Measurements from ENCODE around the gene LHX3.

LHX3 gene

GRCh38 chr9:136169495-136169894 lies 35.4 kb downstream of the LHX3 start:
- no peak for TF ChIP-seq JUND (IDR thresholded peaks at IDR 0.05; ENCODE audit: low read depth)
- in situ Hi-C loops (cut with HindIII; ENCODE audit: low pct_unique_long_range_greater_than_20kb, low sequenced_read_pairs): no loop called here
- no peak for DNase-seq (ENCODE audit: low read depth in 1 of 2, low spot score in 1 of 2)

- TF ChIP-seq JUND (IDR thresholded peaks at IDR 0.05; ENCODE audit: low read depth): no peak
- no peak for DNase-seq (ENCODE audit: low read depth in 1 of 2, low spot score in 1 of 2)
- in situ Hi-C loops (cut with HindIII; ENCODE audit: low pct_unique_long_range_greater_than_20kb, low sequenced_read_pairs): no loop called here
These were observed 41.6 kb downstream of the LHX3 start for GRCh38 chr9:136163248-136163850.

GRCh38 chr9:136160995-136161610 lies 43.8 kb downstream of the LHX3 start:
- DNase-seq (ENCODE audit: low read depth in 1 of 2, low spot score in 1 of 2): no peak
- in situ Hi-C loops (cut with HindIII; ENCODE audit: low pct_unique_long_range_greater_than_20kb, low sequenced_read_pairs): no loop called here
- no peak for TF ChIP-seq JUND (IDR thresholded peaks at IDR 0.05; ENCODE audit: low read depth)

- no peak for TF ChIP-seq JUND (IDR thresholded peaks at IDR 0.05; ENCODE audit: low read depth)
- no peak for DNase-seq (ENCODE audit: low read depth in 1 of 2, low spot score in 1 of 2)
- in situ Hi-C loops (cut with HindIII; ENCODE audit: low pct_unique_long_range_greater_than_20kb, low sequenced_read_pairs): no loop called here
These were observed 44.5 kb downstream of the LHX3 start for GRCh38 chr9:136160381-136160841.

GRCh38 chr9:136159851-136160250 lies 45.1 kb downstream of the LHX3 start:
- TF ChIP-seq JUND (IDR thresholded peaks at IDR 0.05; ENCODE audit: low read depth): no peak
- in situ Hi-C loops (cut with HindIII; ENCODE audit: low pct_unique_long_range_greater_than_20kb, low sequenced_read_pairs): no loop called here
- DNase-seq (ENCODE audit: low read depth in 1 of 2, low spot score in 1 of 2): no peak

GRCh38 chr9:136157477-136158265 lies 47.3 kb downstream of the LHX3 start:
- DNase-seq (ENCODE audit: low read depth in 1 of 2, low spot score in 1 of 2): no peak
- in situ Hi-C loops (cut with HindIII; ENCODE audit: low pct_unique_long_range_greater_than_20kb, low sequenced_read_pairs): no loop called here
- TF ChIP-seq JUND (IDR thresholded peaks at IDR 0.05; ENCODE audit: low read depth): no peak

GRCh38 chr9:136156209-136157120 lies 48.5 kb downstream of the LHX3 start:
- no peak for TF ChIP-seq JUND (IDR thresholded peaks at IDR 0.05; ENCODE audit: low read depth)
- no peak for DNase-seq (ENCODE audit: low read depth in 1 of 2, low spot score in 1 of 2)
- in situ Hi-C loops (cut with HindIII; ENCODE audit: low pct_unique_long_range_greater_than_20kb, low sequenced_read_pairs): no loop called here

- no peak for TF ChIP-seq JUND (IDR thresholded peaks at IDR 0.05; ENCODE audit: low read depth)
- DNase-seq (ENCODE audit: low read depth in 1 of 2, low spot score in 1 of 2): no peak
- in situ Hi-C loops (cut with HindIII; ENCODE audit: low pct_unique_long_range_greater_than_20kb, low sequenced_read_pairs): no loop called here
These were observed 49.4 kb downstream of the LHX3 start for GRCh38 chr9:136155576-136155975.

GRCh38 chr9:136154943-136155342 lies 50.0 kb downstream of the LHX3 start:
- DNase-seq (ENCODE audit: low read depth in 1 of 2, low spot score in 1 of 2): no peak
- in situ Hi-C loops (cut with HindIII; ENCODE audit: low pct_unique_long_range_greater_than_20kb, low sequenced_read_pairs): no loop called here
- no peak for TF ChIP-seq JUND (IDR thresholded peaks at IDR 0.05; ENCODE audit: low read depth)

- in situ Hi-C loops (cut with HindIII; ENCODE audit: low pct_unique_long_range_greater_than_20kb, low sequenced_read_pairs): no loop called here
- TF ChIP-seq JUND (IDR thresholded peaks at IDR 0.05; ENCODE audit: low read depth): no peak
- no peak for DNase-seq (ENCODE audit: low read depth in 1 of 2, low spot score in 1 of 2)
These were observed 51.4 kb downstream of the LHX3 start for GRCh38 chr9:136153381-136154065.

- in situ Hi-C loops (cut with HindIII; ENCODE audit: low pct_unique_long_range_greater_than_20kb, low sequenced_read_pairs): no loop called here
- DNase-seq (ENCODE audit: low read depth in 1 of 2, low spot score in 1 of 2): no peak
- no peak for TF ChIP-seq JUND (IDR thresholded peaks at IDR 0.05; ENCODE audit: low read depth)
These were observed 52.0 kb downstream of the LHX3 start for GRCh38 chr9:136152931-136153330.

GRCh38 chr9:136152543-136152866 lies 52.4 kb downstream of the LHX3 start:
- DNase-seq (ENCODE audit: low read depth in 1 of 2, low spot score in 1 of 2): no peak
- TF ChIP-seq JUND (IDR thresholded peaks at IDR 0.05; ENCODE audit: low read depth): no peak
- in situ Hi-C loops (cut with HindIII; ENCODE audit: low pct_unique_long_range_greater_than_20kb, low sequenced_read_pairs): no loop called here

Data from T47D (cell line).